Measurements from ENCODE around the gene PRX.

The PRX gene

GRCh38 chr19:40366697-40367561 is 46.2 kb downstream of the PRX start:
- H3K9ac ChIP-seq = no peak overlapping the region
- H3K27me3 ChIP-seq (ENCODE audit: insufficient read depth, low read depth) = no peaks in the 10 kb centered on the region
- no peaks in the 10 kb centered on the region for H4K20me1 ChIP-seq (ENCODE audit: insufficient read depth)
- no peak for TF ChIP-seq CTCF (conservative IDR thresholded peaks at IDR 0.05; ENCODE audit: low read depth, low read length)
- H3K36me3 ChIP-seq (ENCODE audit: insufficient read depth) = no peaks in the 10 kb centered on the region
- no peak overlapping the region for H2AFZ ChIP-seq (ENCODE audit: low read depth)
- H3K4me1 ChIP-seq (ENCODE audit: low read depth, poor library complexity, severe bottlenecking) = peaks cover 6% of the 10 kb centered on the region
- H3K79me2 ChIP-seq (ENCODE audit: insufficient read depth, low read depth) = no peaks in the 10 kb centered on the region
- no peak overlapping the region for H3K27ac ChIP-seq
- H3K4me3 ChIP-seq (IDR thresholded peaks at IDR 0.05; ENCODE audit: insufficient read depth, low read depth, low read length) = no peak overlapping the region
- no peak overlapping the region for H3K4me2 ChIP-seq

DNA sequence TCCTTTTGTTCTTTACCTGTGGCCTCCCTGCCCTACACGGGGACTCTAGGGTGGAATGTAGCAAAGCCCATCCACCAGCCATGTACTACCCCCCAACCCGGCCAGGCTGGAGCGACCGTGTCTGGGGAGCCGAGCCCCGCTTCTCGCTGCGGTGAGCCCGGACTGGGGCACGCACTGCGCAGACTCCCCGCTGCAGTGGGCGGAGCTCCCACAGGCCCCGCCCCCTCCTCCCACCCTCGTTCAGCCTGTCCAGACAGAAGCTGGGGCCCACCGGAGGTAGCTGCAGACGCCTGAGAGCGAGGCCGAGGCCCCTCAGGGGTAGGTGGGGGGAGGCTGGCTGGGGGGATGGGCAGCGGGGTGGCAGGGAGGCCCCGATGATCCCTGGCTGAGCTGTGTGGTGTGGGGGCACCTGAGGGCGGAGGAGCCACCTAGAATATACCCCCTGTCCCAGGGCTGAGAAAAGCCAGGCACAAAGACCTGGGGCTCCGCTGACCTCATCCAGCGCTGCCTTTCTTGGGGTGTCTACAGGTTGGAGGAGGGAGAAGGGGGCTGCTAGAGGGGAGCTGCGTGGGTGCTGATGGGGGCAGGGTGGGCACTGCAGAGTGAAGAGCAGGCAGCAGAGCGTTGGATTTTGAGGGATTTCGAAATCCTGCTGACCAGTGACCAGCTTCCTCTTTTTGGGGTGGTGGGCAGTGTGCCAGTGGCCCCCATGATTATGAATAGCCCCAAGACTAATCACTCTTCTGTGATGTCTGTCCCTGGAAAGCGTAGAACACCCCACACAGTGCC is 47.4 kb downstream of the PRX start:
- Histone ChIP-seq H3K27ac (no peak overlapping the region), H3K9ac (no peak overlapping the region), H3K4me1 (ENCODE audit: low read depth, poor library complexity, severe bottlenecking) (peaks cover 6% of the 10 kb centered on the region), H4K20me1 (ENCODE audit: insufficient read depth) (no peaks in the 10 kb centered on the region), H3K4me3 (IDR thresholded peaks at IDR 0.05; ENCODE audit: insufficient read depth, low read depth, low read length) (no peak overlapping the region), H2AFZ (ENCODE audit: low read depth) (no peak overlapping the region), H3K79me2 (ENCODE audit: insufficient read depth, low read depth) (no peaks in the 10 kb centered on the region), H3K36me3 (ENCODE audit: insufficient read depth) (no peaks in the 10 kb centered on the region), H3K27me3 (ENCODE audit: insufficient read depth, low read depth) (no peaks in the 10 kb centered on the region), H3K4me2 (no peak overlapping the region)
- TF ChIP-seq CTCF (conservative IDR thresholded peaks at IDR 0.05; ENCODE audit: low read depth, low read length) = no peak

GRCh38 chr19:40365010-40365409 is 48.2 kb downstream of the PRX start:
- Histone ChIP-seq H2AFZ (ENCODE audit: low read depth) (no peak overlapping the region), H3K4me3 (IDR thresholded peaks at IDR 0.05; ENCODE audit: insufficient read depth, low read depth, low read length) (no peak overlapping the region), H3K9ac (no peak overlapping the region), H3K27me3 (ENCODE audit: insufficient read depth, low read depth) (no peaks in the 10 kb centered on the region), H3K4me2 (no peak overlapping the region), H3K27ac (no peak overlapping the region), H3K36me3 (ENCODE audit: insufficient read depth) (no peaks in the 10 kb centered on the region), H3K79me2 (ENCODE audit: insufficient read depth, low read depth) (no peaks in the 10 kb centered on the region), H3K4me1 (ENCODE audit: low read depth, poor library complexity, severe bottlenecking) (peaks cover 6% of the 10 kb centered on the region), H4K20me1 (ENCODE audit: insufficient read depth) (no peaks in the 10 kb centered on the region)
- no peak for TF ChIP-seq CTCF (conservative IDR thresholded peaks at IDR 0.05; ENCODE audit: low read depth, low read length)

GRCh38 chr19:40363069-40363468 is 50.1 kb downstream of the PRX start:
- Histone ChIP-seq H3K36me3 (ENCODE audit: insufficient read depth) (no peaks in the 10 kb centered on the region), H3K27me3 (ENCODE audit: insufficient read depth, low read depth) (no peaks in the 10 kb centered on the region), H3K4me2 (no peak overlapping the region), H3K4me1 (ENCODE audit: low read depth, poor library complexity, severe bottlenecking) (peaks cover 12% of the 10 kb centered on the region), H2AFZ (ENCODE audit: low read depth) (no peak overlapping the region), H3K9ac (no peak overlapping the region), H3K79me2 (ENCODE audit: insufficient read depth, low read depth) (no peaks in the 10 kb centered on the region), H4K20me1 (ENCODE audit: insufficient read depth) (no peaks in the 10 kb centered on the region), H3K4me3 (IDR thresholded peaks at IDR 0.05; ENCODE audit: insufficient read depth, low read depth, low read length) (no peak overlapping the region), H3K27ac (no peak overlapping the region)
- no peak for TF ChIP-seq CTCF (conservative IDR thresholded peaks at IDR 0.05; ENCODE audit: low read depth, low read length)
